GM18502 (cell line): ENCODE measurements around the gene CRY1.
"Not testable (repeated sequence)": the region's sequence is repeated elsewhere in the genome, so short reads cannot be mapped to it uniquely, and the experiment has no call there.

Source experiments
- ATAC-seq: cut with Tn5 transposase; IDR thresholded peaks from one replicate; pipeline ENCODE4 v1.9.1; 2021; ENCODE audit warnings: mild to moderate bottlenecking; ENCODE audit not compliant: unreplicated experiment, poor library complexity

Gene CRY1

GRCh38 chr12:107080299-107080698 lies 13.1 kb downstream of the CRY1 start:
- ATAC-seq: no peak

- ATAC-seq: no peak
Measured at GRCh38 chr12:107079172-107080011, 14.0 kb downstream of the CRY1 start.

- not testable (repeated sequence) for ATAC-seq
Measured at GRCh38 chr12:107073266-107073665, 20.1 kb downstream of the CRY1 start.

- ATAC-seq: no peak
Measured at GRCh38 chr12:107066691-107067090, 26.7 kb downstream of the CRY1 start.

GRCh38 chr12:107064687-107065086 lies 28.7 kb downstream of the CRY1 start:
- no peak for ATAC-seq

GRCh38 chr12:107064243-107064642 lies 29.1 kb downstream of the CRY1 start:
- no peak for ATAC-seq

- no peak for ATAC-seq
Measured at GRCh38 chr12:107058190-107058589, 35.2 kb downstream of the CRY1 start.

- no peak for ATAC-seq
Measured at GRCh38 chr12:107057071-107057834, 36.1 kb downstream of the CRY1 start.

GRCh38 chr12:107053709-107054108 lies 39.6 kb downstream of the CRY1 start:
- ATAC-seq: no peak

GRCh38 chr12:107045186-107045585 lies 48.2 kb downstream of the CRY1 start:
- ATAC-seq: no peak

GRCh38 chr12:107042801-107043200 lies 50.5 kb downstream of the CRY1 start:
- no peak for ATAC-seq

GRCh38 chr12:107035733-107036132 lies 57.6 kb downstream of the CRY1 start:
- ATAC-seq: no peak

- no peak for ATAC-seq
Measured at GRCh38 chr12:107033758-107034739, 59.3 kb downstream of the CRY1 start.

- no peak for ATAC-seq
Measured at GRCh38 chr12:107032266-107032665, 61.1 kb downstream of the CRY1 start.

- no peak for ATAC-seq
Measured at GRCh38 chr12:107031061-107031460, 62.3 kb downstream of the CRY1 start.

- no peak for ATAC-seq
Measured at GRCh38 chr12:107029081-107029480, 64.3 kb downstream of the CRY1 start.

- no peak for ATAC-seq
Measured at GRCh38 chr12:107027636-107028053, 65.7 kb downstream of the CRY1 start.

- ATAC-seq: no peak
Measured at GRCh38 chr12:107026806-107027635, 66.3 kb downstream of the CRY1 start.

GRCh38 chr12:107026356-107026755 lies 67.0 kb downstream of the CRY1 start:
- not testable (repeated sequence) for ATAC-seq
